RKO (cell line): ENCODE data around the gene FCN3.

Experiments
- DNase-seq: peaks from one replicate; pipeline ENCODE4 v3.0.0-alpha.2; 2016; ENCODE audit warnings: low spot score

The FCN3 gene

GRCh38 chr1:27358038-27358927, 16.3 kb downstream of the FCN3 start:
- no peak for DNase-seq

DNA sequence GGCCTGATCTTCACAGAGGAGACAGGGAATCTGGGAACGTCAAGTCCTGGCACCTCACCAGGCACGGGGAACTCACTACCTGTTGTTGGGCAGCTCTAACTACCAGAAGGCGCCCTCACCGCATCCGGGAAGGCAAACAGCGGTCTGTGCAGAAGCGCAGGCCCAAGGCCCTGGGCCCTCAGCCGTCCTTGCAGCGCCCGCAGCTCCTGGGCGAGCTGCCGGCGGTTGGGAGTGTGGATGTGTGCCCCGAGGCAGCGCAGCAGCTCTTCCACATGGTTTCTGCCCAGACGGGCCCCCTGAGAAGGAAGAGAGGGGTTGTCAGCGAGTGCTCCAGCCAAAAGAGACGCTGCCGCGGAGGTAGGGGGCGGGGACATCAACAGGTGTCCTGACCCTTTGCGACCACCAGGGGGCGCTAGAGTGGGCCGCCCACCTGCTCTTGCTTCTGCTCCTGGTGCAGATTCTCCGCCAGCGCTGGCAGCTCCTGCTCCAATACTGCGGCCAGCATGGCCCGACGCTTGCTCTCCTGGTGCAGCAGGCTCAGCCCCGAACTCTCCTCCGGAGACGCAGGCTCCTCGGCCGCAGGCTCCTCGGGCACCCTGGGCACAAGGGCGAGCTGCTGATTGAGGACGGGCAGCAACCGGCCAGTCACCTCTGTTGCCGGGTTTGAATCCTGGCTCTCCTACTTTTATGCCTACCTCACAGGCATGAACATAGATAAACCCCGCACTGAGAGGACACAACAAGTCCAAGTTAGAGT, 17.2 kb downstream of the FCN3 start:
- DNase-seq = peak; percentile 49

DNA sequence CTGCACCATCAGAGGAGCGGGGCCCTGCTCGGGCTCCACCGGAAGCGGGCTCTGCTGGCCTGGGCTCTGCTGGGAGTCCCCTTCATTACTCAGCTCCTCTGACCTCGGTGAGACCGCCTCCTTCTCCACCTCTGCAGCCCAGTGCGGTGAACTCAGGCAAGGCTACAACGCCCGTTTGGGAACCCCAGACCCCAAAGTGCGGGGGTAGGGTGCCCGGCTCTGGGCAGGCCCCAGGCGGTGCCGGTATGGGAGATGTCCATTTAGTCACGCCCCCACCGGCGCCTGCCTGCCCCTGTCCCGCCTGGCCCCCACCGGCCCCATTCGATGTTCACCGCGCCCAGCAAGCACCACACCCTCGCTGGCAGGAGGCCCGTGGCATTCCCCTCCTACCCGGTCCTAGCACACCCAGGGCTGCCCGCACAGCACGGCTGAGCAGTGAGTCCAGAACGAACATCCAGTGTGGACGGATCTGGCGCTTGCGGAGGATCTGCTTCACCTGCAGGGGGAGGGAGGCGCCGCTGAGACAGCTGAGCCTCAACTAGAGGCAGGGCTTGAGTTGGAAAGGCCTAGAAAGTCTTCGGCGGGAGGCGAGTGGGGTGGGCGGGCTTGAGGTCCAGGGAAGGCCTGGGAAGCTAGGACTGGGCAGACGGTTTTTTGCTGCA, 17.9 kb downstream of the FCN3 start:
- DNase-seq = no peak

DNA sequence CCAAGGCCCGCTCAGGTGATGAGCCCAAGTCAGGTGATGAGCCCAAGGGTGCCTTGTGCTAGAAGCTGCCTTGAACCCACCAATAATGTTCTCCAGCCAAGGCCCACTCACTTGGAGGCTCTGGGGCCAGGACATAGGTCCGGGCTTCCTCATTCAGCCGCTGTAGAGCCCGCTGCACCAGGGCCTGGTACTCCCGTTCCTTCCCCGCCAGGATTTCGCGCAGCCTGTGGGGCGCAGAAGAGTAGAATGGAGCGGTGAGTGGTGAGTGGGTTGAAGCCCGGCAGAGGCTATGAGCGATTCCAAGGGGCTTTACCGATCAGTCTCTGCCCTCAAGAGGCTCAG, 18.4 kb downstream of the FCN3 start:
- no peak for DNase-seq

DNA sequence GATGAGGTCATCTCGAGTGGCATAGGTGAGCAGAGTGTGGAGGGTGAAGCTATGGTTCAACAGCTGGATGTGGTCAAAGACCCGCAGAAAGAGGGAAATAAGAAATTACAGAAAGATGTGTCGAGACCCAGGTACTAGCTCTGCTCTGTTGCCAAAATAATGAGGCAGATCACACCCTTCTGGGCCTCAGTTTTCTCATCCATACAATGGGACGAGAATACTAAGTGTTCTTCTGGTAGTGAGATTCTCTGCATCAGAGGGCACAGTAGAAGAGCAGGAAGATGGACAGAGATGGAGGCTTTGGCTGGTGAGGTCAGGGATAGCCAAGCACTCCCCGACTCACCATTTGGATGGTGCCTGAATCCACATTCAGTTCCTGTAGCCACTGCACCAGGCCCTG, 18.9 kb downstream of the FCN3 start:
- DNase-seq = no peak

DNA sequence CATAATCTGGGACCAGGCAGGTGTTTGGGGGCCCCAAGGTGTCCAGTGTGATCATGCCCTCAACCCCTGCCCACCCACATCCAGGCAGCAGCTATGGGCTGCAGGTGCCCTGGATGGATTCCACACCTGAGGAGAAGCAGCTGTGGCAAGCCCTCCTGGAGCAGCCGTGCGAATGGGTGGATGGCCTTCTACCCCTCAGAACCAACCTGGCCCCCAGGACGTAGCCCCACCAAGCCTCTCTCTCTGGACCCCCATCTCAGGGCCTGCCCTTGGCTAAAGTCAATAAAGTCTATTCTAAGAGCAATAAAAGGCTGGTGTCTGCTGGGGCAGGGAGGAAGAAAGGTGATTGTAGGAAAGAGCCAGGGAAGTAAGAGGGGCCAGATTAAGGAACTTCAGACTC, 21.0 kb downstream of the FCN3 start:
- no peak for DNase-seq

GRCh38 chr1:27353166-27353565, 21.5 kb downstream of the FCN3 start:
- no peak for DNase-seq

GRCh38 chr1:27351541-27352107, 23.0 kb downstream of the FCN3 start:
- DNase-seq = no peak

DNA sequence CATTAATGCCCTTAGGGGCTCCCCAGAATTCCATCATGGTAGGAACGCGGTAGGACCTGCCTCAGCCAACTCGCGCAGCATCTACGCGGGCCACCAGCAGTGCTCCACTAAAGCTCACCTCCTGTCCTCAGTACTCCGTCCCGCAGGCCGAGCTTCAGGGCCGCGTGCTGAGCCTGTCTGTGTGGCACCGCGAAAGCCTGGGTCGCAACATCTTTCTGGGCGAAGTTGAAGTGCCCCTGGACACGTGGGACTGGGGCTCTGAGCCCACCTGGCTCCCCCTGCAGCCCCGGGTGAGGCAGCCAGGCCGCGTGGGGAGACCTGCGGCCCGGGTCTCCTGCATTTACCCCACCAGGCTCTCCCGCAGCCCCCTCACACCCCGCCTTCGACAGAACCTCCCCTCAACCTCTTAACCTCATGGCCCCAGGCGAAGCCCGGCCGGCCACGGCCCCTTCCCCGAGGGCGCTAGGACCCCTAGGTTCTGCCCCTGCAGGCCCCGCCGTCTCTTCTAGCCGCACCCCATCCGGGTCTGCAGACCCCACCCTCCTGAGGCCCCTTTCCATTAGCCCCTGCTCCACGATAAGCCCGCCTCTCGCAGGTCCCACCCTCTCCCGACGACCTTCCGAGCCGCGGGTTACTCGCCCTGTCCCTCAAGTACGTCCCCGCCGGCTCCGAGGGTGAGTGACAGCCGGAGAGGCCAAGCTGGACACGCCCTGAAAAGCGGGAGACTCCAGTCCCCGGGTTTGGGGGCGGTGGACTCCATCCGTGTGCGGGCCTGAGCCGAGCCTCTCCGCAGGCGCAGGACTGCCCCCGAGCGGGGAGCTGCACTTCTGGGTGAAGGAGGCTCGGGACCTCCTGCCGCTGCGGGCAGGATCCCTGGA, 23.7 kb downstream of the FCN3 start:
- no peak for DNase-seq

GRCh38 chr1:27349784-27350662, 24.6 kb downstream of the FCN3 start:
- peak; percentile 89 for DNase-seq

DNA sequence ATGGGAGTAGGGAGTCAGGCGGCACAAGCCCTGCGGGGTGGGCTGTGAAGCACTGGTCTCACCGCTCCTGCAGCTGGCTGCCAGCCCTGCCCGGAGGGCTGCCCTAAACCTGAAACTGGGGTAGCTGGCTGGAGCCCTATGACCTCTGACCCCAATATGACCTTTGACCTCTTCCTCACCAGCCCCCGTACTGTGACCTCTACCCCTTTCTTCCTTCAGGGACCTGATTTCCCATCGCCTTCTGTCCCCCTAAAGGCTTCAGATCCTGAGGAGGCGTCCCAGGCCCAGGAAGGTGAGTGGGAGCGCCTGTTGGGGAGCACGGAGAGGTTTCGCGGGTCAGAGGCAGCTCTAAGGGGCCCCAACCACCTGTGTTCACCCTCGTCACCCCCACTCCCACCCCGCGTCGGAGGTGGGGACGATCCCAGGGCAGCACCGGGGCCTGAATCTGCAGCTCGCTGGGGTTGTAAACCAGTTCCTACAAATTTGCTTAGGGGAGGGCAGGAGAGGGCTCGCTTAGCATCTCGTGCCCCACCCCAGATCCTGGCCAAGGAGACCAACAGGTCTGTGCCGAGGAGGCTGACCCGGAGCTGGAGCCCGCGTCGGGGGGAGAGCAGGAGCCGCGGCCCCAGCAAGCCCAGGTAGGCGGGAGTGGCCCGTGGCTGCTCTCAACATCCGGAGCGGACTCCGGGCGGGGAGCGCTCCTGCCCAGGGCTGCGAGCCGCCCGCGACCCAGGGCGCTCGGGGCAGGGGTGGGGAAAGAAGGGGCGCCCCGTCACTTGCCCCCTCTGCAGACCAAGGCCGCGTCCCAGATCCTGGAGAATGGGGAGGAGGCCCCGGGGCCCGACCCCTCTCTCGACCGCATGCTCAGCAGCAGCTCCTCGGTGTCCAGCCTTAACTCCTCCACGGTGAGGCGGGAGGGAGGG, 25.5 kb downstream of the FCN3 start:
- DNase-seq = peak; percentile 60

DNA sequence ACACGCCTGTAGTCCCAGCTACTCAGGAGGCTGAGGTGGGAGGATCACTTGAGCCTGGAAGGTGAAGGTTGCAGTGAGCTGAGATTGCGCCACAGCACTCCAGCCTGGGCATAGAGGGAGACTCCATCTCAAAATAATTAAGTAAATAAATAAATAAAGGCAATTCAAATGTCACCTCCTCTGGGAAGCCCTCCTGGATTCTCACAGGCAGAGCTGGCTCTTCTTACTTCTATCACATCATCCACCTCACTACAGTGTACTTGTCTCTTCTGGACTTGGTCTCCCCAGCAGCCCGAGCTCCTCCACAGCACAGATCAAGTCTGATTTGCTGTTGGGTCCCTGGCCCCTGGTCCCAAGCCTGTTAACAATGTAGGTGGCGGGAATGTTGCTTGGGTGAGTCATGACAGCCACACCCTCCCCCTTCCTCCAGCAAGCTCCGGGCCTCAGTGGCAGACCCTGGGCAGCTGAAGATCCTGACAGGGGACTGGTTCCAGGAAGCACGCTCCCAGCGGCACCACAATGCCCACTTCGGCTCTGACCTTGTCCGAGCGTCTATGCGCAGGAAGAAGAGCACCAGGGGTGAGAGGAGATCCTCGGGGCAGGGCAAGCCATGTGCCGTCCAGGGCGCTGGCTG, 27.5 kb downstream of the FCN3 start:
- no peak for DNase-seq

DNA sequence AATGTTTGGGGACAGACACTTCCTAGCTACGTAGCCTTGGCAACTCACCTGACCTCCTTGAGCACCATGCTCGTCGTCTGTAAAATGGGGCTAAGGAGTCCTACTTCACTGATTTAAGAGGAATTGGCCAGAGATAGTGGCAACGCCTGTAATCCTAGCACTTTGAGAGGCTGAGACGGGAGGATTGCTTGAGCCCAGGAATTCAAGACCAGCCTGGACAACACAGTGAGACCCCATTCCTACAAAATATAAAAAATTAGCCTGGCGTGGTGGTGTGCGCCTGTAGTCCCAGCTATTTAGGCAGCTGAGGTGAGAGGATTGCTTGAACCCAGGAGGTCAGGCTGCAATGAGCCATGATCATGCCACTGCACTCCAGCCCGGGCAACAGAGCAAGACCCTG, 28.3 kb downstream of the FCN3 start:
- no peak for DNase-seq

DNA sequence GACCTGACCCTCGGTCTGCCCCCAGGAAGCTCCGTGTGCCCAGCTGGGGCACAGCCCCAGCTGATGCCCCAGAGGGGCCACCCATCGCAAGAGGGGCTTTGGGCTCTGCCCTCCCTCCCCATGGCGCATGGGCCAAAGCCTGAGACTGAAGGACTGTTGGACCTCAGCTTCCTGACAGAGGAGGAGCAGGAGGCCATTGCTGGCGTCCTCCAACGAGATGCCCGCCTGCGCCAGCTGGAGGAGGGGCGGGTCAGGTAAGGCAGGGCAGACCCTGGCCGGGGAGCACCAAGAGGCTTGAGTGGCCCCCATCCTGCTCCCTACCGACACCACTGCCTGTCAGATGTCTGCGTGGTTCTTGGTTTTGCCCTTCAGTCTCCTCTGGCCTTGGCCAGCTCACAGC, 29.4 kb downstream of the FCN3 start:
- no peak for DNase-seq

GRCh38 chr1:27343639-27344025, 31.0 kb downstream of the FCN3 start:
- no peak for DNase-seq

DNA sequence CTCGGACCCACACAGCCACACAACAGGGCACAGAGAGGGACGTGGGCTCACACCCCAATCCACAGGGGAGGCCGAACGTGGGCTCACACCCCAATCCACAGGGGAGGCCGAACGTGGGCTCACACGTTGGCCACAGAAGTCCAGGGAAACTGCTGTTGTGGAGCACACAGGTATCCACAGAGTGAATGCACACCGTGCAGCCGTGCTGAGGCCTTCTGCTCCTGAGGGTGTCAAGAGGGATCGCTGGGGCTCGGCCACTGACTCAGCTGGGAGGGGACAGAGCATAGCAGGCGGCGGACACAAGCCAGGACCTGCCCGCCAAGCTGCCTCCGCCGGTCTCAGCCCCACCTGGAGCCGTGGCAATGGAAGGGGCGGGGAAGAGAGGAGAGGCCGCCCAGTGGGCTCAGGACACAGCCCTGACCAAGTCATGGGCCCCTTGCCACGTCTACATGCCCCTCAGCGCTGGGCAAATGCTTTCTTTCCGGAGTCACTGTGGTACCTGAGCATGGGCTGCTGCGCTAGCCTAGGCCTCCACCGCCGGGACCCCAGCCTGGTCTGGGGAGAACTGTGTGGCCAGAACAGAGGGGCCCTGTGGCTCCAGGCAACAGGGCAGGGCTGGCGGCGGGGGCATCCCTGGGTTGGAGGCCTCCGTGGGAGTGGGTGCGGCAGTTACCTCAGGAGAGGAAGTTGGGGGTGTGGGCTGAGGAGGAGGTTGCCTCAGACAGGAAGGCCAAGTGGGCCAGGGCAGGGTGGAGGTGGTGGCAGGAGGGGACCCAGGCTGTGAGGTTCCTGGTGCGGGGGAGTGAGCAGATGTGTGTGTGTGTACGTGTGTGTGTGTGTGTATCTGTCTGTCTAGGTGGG, 31.6 kb downstream of the FCN3 start:
- DNase-seq = no peak

- no peak for DNase-seq
Measured at GRCh38 chr1:27342391-27342777, 32.2 kb downstream of the FCN3 start.
